ENCODE data around the gene KCNJ4. TPM values are rescaled to one million over a fixed set of nuclear protein-coding genes. Genes with fewer than 3 reads are reported as not detected.

KCNJ4 gene
- total RNA-seq, 2 donors from 2014 or later: not detected

DNA sequence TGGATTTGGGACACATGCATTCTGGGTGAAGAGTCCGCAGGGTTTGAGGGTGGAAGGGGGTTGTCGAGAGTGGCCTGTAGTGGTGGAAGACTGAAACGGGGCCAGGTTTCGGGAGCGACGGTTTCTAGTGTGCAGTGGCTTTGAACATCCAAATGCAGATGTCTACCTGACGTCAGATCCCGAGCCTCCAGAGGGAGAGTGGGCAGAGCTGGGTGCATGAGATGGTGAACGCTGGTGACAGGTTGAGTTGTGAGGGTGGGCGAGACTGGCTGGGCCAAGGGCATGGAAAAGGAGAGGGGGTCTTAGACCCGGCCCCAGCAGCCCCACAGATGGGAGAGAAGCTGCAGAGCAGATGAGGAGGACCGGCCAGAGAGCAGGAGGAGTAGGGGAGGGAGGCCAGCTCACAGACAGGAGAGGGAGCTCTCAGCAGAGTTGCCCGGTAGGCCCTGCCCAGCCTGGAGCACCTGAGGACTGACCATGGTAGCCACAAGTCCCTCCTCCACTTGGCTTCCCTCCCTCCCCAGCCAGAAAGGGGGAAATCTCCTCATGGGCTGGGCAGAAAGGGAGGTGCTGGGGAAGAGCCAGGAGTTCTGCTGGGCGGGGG lies 14.2 kb downstream of the KCNJ4 start:
- DNase-seq (ENCODE audit: low spot score) (no peak), ATAC-seq (peak in 1 of 2 donors; percentile 52)
- H3K27me3 Mint-ChIP-seq: peaks cover 16 to 21% of the 10 kb centered on the region in 2 donors
- no peak overlapping the region for H3K27ac Mint-ChIP-seq
- no peak overlapping the region for H3K4me3 Mint-ChIP-seq
- peaks cover 0 to 8% of the 10 kb centered on the region in 2 donors for H3K4me1 Mint-ChIP-seq (ENCODE audit: low read depth in 2 of 2)
- H3K9me3 Mint-ChIP-seq: no peaks in the 10 kb centered on the region
- no peaks in the 10 kb centered on the region for H3K36me3 Mint-ChIP-seq

- no peak for ATAC-seq
- Mint-ChIP-seq H3K9me3 (no peaks in the 10 kb centered on the region), H3K27me3 (peaks cover 4 to 8% of the 10 kb centered on the region in 2 donors), H3K4me3 (no peak overlapping the region), H3K4me1 (ENCODE audit: low read depth in 2 of 2) (peaks cover 0 to 5% of the 10 kb centered on the region in 2 donors), H3K27ac (no peak overlapping the region), H3K36me3 (no peaks in the 10 kb centered on the region)
- DNase-seq (ENCODE audit: low spot score): no peak
These were observed 17.6 kb downstream of the KCNJ4 start for GRCh38 chr22:38437416-38437815.

GRCh38 chr22:38436629-38437395 lies 18.2 kb downstream of the KCNJ4 start:
- no peaks in the 10 kb centered on the region for H3K9me3 Mint-ChIP-seq
- no peak overlapping the region for H3K27ac Mint-ChIP-seq
- H3K4me1 Mint-ChIP-seq (ENCODE audit: low read depth in 2 of 2): peaks cover 0 to 5% of the 10 kb centered on the region in 2 donors
- DNase-seq (ENCODE audit: low spot score) (no peak), ATAC-seq (no peak)
- H3K27me3 Mint-ChIP-seq: peaks cover 4 to 8% of the 10 kb centered on the region in 2 donors
- H3K36me3 Mint-ChIP-seq: no peaks in the 10 kb centered on the region
- no peak overlapping the region for H3K4me3 Mint-ChIP-seq

DNA sequence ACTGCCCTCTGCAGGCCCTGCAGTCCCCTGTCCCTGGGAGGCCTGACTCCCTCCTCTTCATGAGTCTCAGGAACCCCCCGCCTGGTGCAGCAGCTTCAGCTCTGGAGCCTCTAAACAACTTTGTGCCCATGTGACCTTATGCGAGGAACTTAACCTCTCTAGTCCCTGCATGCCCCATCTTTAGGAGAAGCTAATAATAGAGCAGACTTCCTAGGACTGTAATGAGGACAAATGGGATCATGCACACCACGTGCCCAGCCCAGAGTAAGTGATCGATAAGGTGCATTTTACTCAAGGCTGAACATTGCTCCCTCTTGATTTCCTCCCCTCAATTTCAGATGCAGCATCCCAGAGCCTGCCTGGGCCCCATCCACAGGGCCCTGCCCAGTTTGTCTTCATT lies 19.0 kb downstream of the KCNJ4 start:
- Mint-ChIP-seq H3K9me3 (no peaks in the 10 kb centered on the region), H3K4me3 (no peak overlapping the region)
- no peak for ATAC-seq

GRCh38 chr22:38435010-38435409 lies 20.0 kb downstream of the KCNJ4 start:
- Mint-ChIP-seq H3K4me3 (no peak overlapping the region), H3K36me3 (no peaks in the 10 kb centered on the region), H3K27ac (no peak overlapping the region), H3K27me3 (no peaks in the 10 kb centered on the region), H3K4me1 (ENCODE audit: low read depth in 2 of 2) (no peaks in the 10 kb centered on the region), H3K9me3 (no peaks in the 10 kb centered on the region)
- ATAC-seq: no peak
- DNase-seq (ENCODE audit: low spot score): no peak

More for the DNA sequence above, 19.0 kb downstream of the KCNJ4 start:
- DNase-seq (ENCODE audit: low spot score): no peak
- H3K27me3 Mint-ChIP-seq: peaks cover 0 to 5% of the 10 kb centered on the region in 2 donors
- H3K36me3 Mint-ChIP-seq: no peaks in the 10 kb centered on the region
- H3K4me1 Mint-ChIP-seq (ENCODE audit: low read depth in 2 of 2): peaks cover 0 to 5% of the 10 kb centered on the region in 2 donors
- H3K27ac Mint-ChIP-seq: no peak overlapping the region

DNA sequence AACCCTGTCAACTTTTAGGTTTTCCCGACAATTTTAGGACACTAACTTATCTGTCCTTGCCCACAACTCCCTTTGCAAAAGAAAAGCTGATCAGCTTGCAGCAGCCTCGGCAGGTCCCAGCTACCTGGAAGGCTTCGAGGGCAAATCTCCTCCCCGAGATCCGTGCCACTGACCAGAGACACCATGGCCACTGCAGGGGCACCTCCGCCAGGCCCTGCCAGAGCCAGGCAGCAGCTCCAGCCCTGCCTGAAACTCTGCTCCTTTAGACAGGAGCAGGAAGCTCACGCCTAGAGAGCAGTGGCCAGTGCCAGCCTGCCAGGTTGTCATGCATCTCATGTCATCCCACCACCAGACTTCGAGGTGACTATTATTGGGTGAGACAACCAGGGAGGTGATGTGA lies 21.1 kb downstream of the KCNJ4 start:
- no peak overlapping the region for H3K4me3 Mint-ChIP-seq
- DNase-seq (ENCODE audit: low spot score) (no peak), ATAC-seq (no peak)
- H3K27me3 Mint-ChIP-seq: no peaks in the 10 kb centered on the region
- no peaks in the 10 kb centered on the region for H3K9me3 Mint-ChIP-seq
- H3K4me1 Mint-ChIP-seq (ENCODE audit: low read depth in 2 of 2): no peaks in the 10 kb centered on the region
- H3K27ac Mint-ChIP-seq: no peak overlapping the region
- H3K36me3 Mint-ChIP-seq: no peaks in the 10 kb centered on the region

GRCh38 chr22:38432264-38432663 lies 22.7 kb downstream of the KCNJ4 start:
- ATAC-seq: no peak
- no peak overlapping the region for H3K27ac Mint-ChIP-seq
- no peaks in the 10 kb centered on the region for H3K9me3 Mint-ChIP-seq
- H3K27me3 Mint-ChIP-seq: no peaks in the 10 kb centered on the region
- no peaks in the 10 kb centered on the region for H3K36me3 Mint-ChIP-seq
- H3K4me1 Mint-ChIP-seq (ENCODE audit: low read depth in 2 of 2): no peaks in the 10 kb centered on the region
- no peak for DNase-seq (ENCODE audit: low spot score)
- no peak overlapping the region for H3K4me3 Mint-ChIP-seq

- Mint-ChIP-seq H3K4me1 (ENCODE audit: low read depth in 2 of 2) (no peaks in the 10 kb centered on the region), H3K9me3 (no peaks in the 10 kb centered on the region), H3K36me3 (no peaks in the 10 kb centered on the region), H3K4me3 (no peak overlapping the region), H3K27ac (no peak overlapping the region), H3K27me3 (no peaks in the 10 kb centered on the region)
- DNase-seq (ENCODE audit: low spot score) (no peak), ATAC-seq (no peak)
These were observed 23.6 kb downstream of the KCNJ4 start for GRCh38 chr22:38431266-38432010.

DNA sequence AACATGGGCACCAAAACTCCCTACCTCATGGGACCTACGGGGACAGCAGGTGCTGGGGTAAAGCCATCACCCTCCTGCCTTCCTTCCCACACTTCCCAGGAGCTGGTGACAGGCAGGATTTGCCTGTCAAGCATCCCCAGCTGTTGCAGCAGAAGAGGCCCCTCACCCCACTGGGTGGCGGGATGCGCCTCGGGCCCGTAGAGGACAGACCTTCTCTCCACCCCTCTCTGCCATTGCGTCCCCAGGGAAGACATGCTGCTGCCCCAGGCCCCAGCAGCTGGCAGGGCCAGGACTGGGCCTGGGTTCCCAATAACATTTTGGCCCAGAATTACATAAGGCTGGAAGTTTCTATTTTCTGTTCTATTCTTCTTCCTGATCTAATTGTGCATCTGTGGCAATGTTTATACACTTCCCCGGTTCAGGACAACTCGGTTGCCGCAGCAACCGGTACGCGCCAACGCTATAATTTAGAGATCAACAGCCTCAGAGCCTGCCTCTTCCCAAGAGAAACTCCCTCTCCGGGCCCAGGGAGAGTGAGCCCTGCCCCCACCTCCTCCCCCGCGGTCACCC lies 25.4 kb downstream of the KCNJ4 start:
- no peak for DNase-seq (ENCODE audit: low spot score)
- H3K36me3 Mint-ChIP-seq: no peaks in the 10 kb centered on the region
- no peaks in the 10 kb centered on the region for H3K9me3 Mint-ChIP-seq
- no peak for ATAC-seq
- no peaks in the 10 kb centered on the region for H3K4me1 Mint-ChIP-seq (ENCODE audit: low read depth in 2 of 2)
- no peak overlapping the region for H3K27ac Mint-ChIP-seq
- no peak overlapping the region for H3K4me3 Mint-ChIP-seq
- H3K27me3 Mint-ChIP-seq: no peaks in the 10 kb centered on the region

DNA sequence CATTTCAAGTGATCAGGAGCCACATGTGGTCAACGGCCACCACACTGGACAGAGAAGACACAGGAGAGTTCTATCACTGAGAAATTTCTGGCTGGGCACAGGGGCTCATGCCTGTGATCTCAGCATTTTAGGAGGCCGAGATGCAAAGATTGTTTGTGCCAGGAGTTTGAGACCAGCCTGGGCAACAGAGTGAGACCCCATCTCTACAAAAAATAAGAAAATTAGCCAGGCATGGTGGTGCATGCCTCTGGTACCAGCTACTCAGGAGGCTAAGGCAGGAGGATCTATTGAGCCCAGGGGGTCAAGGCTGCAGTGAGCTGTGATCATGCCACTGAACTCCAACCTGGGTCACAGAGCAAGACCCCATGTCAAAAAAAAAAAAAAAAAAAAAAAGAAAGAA lies 26.3 kb downstream of the KCNJ4 start:
- Mint-ChIP-seq H3K4me3 (no peak overlapping the region), H3K9me3 (no peaks in the 10 kb centered on the region), H3K36me3 (no peaks in the 10 kb centered on the region), H3K27me3 (no peaks in the 10 kb centered on the region), H3K4me1 (ENCODE audit: low read depth in 2 of 2) (no peaks in the 10 kb centered on the region), H3K27ac (no peak overlapping the region)
- ATAC-seq (no peak), DNase-seq (ENCODE audit: low spot score) (no peak)

DNA sequence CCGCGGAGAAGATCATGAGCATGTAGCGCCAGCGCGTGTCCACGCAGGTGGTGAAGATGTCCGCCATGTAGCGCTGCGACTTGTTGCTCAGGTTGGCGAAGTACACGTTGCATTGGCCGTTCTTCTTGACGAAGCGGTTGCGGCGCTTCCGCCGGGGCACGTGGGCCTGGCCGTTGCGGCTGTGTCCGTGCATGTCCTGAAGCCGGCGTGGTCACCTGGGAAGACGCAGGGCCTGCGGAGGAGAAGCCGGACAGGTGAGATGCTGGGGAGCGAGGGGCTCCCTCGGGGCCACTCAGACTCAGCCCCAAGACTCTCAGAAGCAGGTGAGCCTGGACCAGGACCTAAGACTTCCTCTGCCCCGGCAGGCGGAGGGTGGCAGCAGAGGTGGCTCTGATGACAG lies 27.1 kb downstream of the KCNJ4 start:
- Mint-ChIP-seq H3K27ac (no peak overlapping the region), H3K27me3 (no peaks in the 10 kb centered on the region), H3K4me1 (ENCODE audit: low read depth in 2 of 2) (no peaks in the 10 kb centered on the region), H3K9me3 (no peaks in the 10 kb centered on the region), H3K4me3 (no peak overlapping the region), H3K36me3 (no peaks in the 10 kb centered on the region)
- ATAC-seq (no peak), DNase-seq (ENCODE audit: low spot score) (no peak)

DNA sequence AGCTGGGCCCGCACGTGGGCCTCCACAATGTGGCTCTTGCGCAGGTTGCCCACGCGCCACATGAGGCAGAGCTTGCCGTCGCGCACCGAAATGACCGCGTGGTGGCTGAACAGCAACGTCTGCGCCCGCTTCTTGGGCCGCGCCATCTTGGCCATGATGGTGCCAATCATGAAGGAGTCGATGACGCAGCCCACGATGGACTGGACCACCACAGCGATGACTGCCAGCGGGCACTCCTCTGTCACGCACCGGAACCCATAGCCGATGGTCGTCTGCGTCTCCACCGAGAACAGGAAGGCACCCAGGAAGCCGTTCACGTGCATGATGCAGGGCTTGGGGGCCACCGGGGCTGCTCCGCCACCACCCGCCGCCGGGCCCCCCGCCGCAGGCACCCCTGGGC lies 27.5 kb downstream of the KCNJ4 start:
- DNase-seq (ENCODE audit: low spot score): no peak
- Mint-ChIP-seq H3K4me3 (no peak overlapping the region), H3K9me3 (no peaks in the 10 kb centered on the region), H3K4me1 (ENCODE audit: low read depth in 2 of 2) (no peaks in the 10 kb centered on the region), H3K27ac (no peak overlapping the region), H3K27me3 (no peaks in the 10 kb centered on the region), H3K36me3 (no peaks in the 10 kb centered on the region)
- no peak for ATAC-seq

DNA sequence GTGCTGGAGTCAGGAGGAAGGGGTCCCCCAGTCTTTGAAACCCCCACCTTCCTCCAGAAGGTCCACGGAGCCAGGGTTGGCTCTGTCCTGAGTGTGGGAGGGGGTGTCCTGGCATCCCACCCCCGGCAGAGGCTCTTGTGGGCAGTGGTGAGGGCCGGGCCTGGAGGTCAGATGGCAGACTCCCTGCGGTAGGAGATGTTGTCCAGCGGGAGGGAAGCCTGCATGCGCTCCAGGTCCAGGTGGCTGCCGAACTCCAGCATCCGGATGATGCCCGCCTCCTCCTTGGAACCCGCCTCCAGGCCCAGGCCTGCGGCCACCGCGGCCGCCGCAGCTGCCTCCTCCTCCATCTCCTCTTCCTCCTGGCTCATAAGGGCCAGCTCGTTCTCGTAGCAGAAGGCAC lies 28.4 kb downstream of the KCNJ4 start:
- DNase-seq (ENCODE audit: low spot score): no peak
- no peaks in the 10 kb centered on the region for H3K27me3 Mint-ChIP-seq
- no peaks in the 10 kb centered on the region for H3K36me3 Mint-ChIP-seq
- no peak overlapping the region for H3K4me3 Mint-ChIP-seq
- ATAC-seq: no peak
- no peak overlapping the region for H3K27ac Mint-ChIP-seq
- H3K4me1 Mint-ChIP-seq (ENCODE audit: low read depth in 2 of 2): no peaks in the 10 kb centered on the region
- H3K9me3 Mint-ChIP-seq: no peaks in the 10 kb centered on the region

DNA sequence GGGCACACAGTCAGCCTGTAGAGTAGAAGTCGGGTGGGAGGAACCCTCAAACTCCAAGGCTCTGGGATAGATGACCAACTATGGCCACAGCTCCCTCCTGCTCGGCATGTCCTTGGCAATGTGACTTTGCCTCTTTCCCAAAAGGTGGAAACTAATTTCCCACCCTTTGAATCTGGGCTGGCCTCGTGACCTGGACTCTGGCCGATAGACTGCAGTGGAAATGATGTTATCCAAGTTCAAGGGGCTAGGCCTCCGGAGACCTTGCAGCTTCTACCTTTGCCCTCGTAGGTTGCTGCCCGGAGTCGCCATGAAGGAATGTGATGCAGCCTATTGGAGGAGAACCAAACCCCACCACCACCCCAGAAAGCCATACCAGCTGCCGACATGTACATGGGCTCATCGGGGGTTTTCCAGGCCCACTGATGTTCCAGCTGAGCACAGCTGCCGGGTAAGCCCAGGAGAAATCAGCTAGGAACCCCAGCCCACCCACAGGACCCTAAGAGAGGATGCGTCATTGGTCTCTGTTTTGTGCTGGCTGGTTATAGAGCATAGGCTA lies 30.4 kb downstream of the KCNJ4 start:
- Mint-ChIP-seq H3K27ac (no peak overlapping the region), H3K4me1 (ENCODE audit: low read depth in 2 of 2) (no peaks in the 10 kb centered on the region), H3K9me3 (no peaks in the 10 kb centered on the region), H3K36me3 (no peaks in the 10 kb centered on the region), H3K4me3 (no peak overlapping the region), H3K27me3 (no peaks in the 10 kb centered on the region)
- DNase-seq (ENCODE audit: low spot score) (peak; percentile 58), ATAC-seq (no peak)

Measured in natural killer cell treated with Interleukin-12 subunit alpha and Interleukin-12 subunit beta and Interleukin-15 and Interleukin-18, amount 100 ng/mL, for 72 hours (primary cell).